Keratinocyte (primary cell): ENCODE results near the gene TBC1D22B. TPM values are rescaled to one million over a fixed set of nuclear protein-coding genes. Genes with fewer than 3 reads are reported as not detected.

Experiments used
- DNase-seq: peaks from one replicate; pipeline ENCODE4 v3.0.0-alpha.2; 2011; ENCODE audit warnings: low read depth, missing footprints, low spot score
- FAIRE-seq: peaks from 2 replicates; lab custom pipeline; 2011; peaks lifted over from hg19 to GRCh38; lab: Jason Lieb, UNC
- H2AFZ ChIP-seq: 2 replicates; pipeline ENCODE4 v1.6.0; 2012; ENCODE audit warnings: low read length, control low read depth, inconsistent platforms; ENCODE audit not compliant: control insufficient read depth
- H3K27ac ChIP-seq: 2 replicates; pipeline ENCODE4 v1.5.1; 2011; ENCODE audit warnings: low read length; ENCODE audit not compliant: control insufficient read depth, insufficient read depth
- H3K27me3 ChIP-seq: 3 replicates; pipeline ENCODE4 v1.6.0; 2011; ENCODE audit warnings: low read length; ENCODE audit not compliant: control insufficient read depth, insufficient read depth; ENCODE audit errors: extremely low read depth
- H3K36me3 ChIP-seq, 2 experiments: 2 replicates in 1 of 2; 3 replicates in 1 of 2; pipeline ENCODE4 v1.5.1; 2011; ENCODE audit warnings: low read length in 2 of 2, mild to moderate bottlenecking in 1 of 2; ENCODE audit not compliant: control insufficient read depth in 2 of 2, insufficient read depth in 2 of 2; ENCODE audit errors: extremely low read depth in 1 of 2
- H3K4me1 ChIP-seq: 3 replicates; pipeline ENCODE4 v1.5.1; 2011; ENCODE audit warnings: low read length; ENCODE audit not compliant: control insufficient read depth, insufficient read depth; ENCODE audit errors: extremely low read depth
- H3K4me2 ChIP-seq: 3 replicates; pipeline ENCODE4 v1.6.0; 2011; ENCODE audit warnings: low read depth, low read length; ENCODE audit not compliant: control insufficient read depth, insufficient read depth; ENCODE audit errors: extremely low read depth
- H3K4me3 ChIP-seq, 3 experiments: fragments of 200-600 bp in 1 of 3; sonication (generic) in 1 of 3; 2 replicates in 2 of 3; 3 replicates in 1 of 3; pipeline ENCODE4 v1.5.1; 2011 to 2016; ENCODE audit warnings: low read length in 3 of 3, mild to moderate bottlenecking in 3 of 3, control low read depth in 2 of 3, inconsistent platforms in 1 of 3, low read depth in 1 of 3, mixed read lengths in 1 of 3, mixed run types in 1 of 3, moderate library complexity in 1 of 3; ENCODE audit not compliant: control insufficient read depth in 2 of 3, insufficient read depth in 2 of 3; ENCODE audit errors: extremely low read depth in 1 of 3
- H3K79me2 ChIP-seq: 2 replicates; pipeline ENCODE4 v1.6.0; 2012; ENCODE audit warnings: low read length; ENCODE audit not compliant: control insufficient read depth, insufficient read depth
- H3K9ac ChIP-seq: 3 replicates; pipeline ENCODE4 v1.6.0; 2011; ENCODE audit warnings: low read length; ENCODE audit not compliant: control insufficient read depth, insufficient read depth; ENCODE audit errors: extremely low read depth
- H3K9me1 ChIP-seq: 3 replicates; pipeline ENCODE4 v1.6.0; 2011; ENCODE audit warnings: low read length; ENCODE audit not compliant: control insufficient read depth, insufficient read depth; ENCODE audit errors: extremely low read depth
- H3K9me3 ChIP-seq: 2 replicates; pipeline ENCODE4 v1.5.1; 2012; ENCODE audit warnings: low read depth, low read length; ENCODE audit not compliant: control insufficient read depth
- H4K20me1 ChIP-seq: 3 replicates; pipeline ENCODE4 v1.6.0; 2011; ENCODE audit warnings: low read length; ENCODE audit not compliant: control insufficient read depth, insufficient read depth; ENCODE audit errors: extremely low read depth
- EZH2 ChIP-seq: IDR thresholded peaks from one replicate; pipeline ENCODE4 v1.6.1; 2012; ENCODE audit warnings: inconsistent platforms, mild to moderate bottlenecking, low read length, moderate library complexity
- dilution Hi-C: fragments of 300-500 bp; cut with MboI; formaldehyde crosslinking; loops from one replicate; pipeline ENCODE4 v1.7.0; 2020; ENCODE audit warnings: low sequenced_read_pairs; ENCODE audit not compliant: extremely low pct_ligation_motif_present
- polyA plus RNA-seq, 5 experiments: library from polyadenylated mRNA; depleted of rRNA in 3 of 5; stranded (reverse) in 3 of 5; stranded (forward) in 1 of 5; unstranded in 1 of 5; fragments of >200 nt; gene quantifications; 1 replicate in 1 of 5; 2 replicates in 3 of 5; 3 replicates in 1 of 5; pipeline versions ENCODE4 v1.2.1 to v1.2.3, GENCODE V29; 2011 to 2012; ENCODE audit warnings: missing spikeins in 2 of 5, low read depth in 1 of 5, low replicate concordance in 1 of 5
- TF ChIP-seq, protein P1 (sequence below), 3 experiments: IDR thresholded peaks in 1 of 3; conservative IDR thresholded peaks in 1 of 3; optimal IDR thresholded peaks in 1 of 3; 2 replicates in 2 of 3; 3 replicates in 1 of 3; pipeline versions ENCODE3 to v1.5.1; 2011; ENCODE audit warnings: low read length in 3 of 3, mild to moderate bottlenecking in 3 of 3, moderate library complexity in 2 of 3, control low read depth in 1 of 3, inconsistent platforms in 1 of 3; ENCODE audit not compliant: insufficient read depth in 2 of 3; ENCODE audit errors: extremely low read depth in 1 of 3

TBC1D22B gene
- polyA plus RNA-seq, 1 donor (not counting 4 experiments of a cell fraction or from before 2014, with no cell fraction given): 5.9 TPM

- no peak overlapping the region for H3K4me3 ChIP-seq
- dilution Hi-C loops: no loop called here
- no peaks in the 10 kb centered on the region for H3K9me3 ChIP-seq
- no peaks in the 10 kb centered on the region for H3K27me3 ChIP-seq
- H2AFZ ChIP-seq: no peak overlapping the region
- no peaks in the 10 kb centered on the region for H3K9me1 ChIP-seq
- H3K4me2 ChIP-seq: no peak overlapping the region
- TF ChIP-seq, protein P1, sequence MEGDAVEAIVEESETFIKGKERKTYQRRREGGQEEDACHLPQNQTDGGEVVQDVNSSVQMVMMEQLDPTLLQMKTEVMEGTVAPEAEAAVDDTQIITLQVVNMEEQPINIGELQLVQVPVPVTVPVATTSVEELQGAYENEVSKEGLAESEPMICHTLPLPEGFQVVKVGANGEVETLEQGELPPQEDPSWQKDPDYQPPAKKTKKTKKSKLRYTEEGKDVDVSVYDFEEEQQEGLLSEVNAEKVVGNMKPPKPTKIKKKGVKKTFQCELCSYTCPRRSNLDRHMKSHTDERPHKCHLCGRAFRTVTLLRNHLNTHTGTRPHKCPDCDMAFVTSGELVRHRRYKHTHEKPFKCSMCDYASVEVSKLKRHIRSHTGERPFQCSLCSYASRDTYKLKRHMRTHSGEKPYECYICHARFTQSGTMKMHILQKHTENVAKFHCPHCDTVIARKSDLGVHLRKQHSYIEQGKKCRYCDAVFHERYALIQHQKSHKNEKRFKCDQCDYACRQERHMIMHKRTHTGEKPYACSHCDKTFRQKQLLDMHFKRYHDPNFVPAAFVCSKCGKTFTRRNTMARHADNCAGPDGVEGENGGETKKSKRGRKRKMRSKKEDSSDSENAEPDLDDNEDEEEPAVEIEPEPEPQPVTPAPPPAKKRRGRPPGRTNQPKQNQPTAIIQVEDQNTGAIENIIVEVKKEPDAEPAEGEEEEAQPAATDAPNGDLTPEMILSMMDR (optimal IDR thresholded peaks at IDR 0.05 in 1 of 3, IDR thresholded peaks at IDR 0.05 in 1 of 3, conservative IDR thresholded peaks at IDR 0.05 in 1 of 3; ENCODE audit: extremely low read depth in 1 of 3, insufficient read depth in 2 of 3, low read length in 3 of 3): no peak
- TF ChIP-seq EZH2: no peak
- H4K20me1 ChIP-seq: peaks cover 2% of the 10 kb centered on the region
- H3K27ac ChIP-seq: no peak overlapping the region
- H3K4me1 ChIP-seq: peaks cover 5% of the 10 kb centered on the region
- FAIRE-seq (no peak), DNase-seq (no peak)
- peaks cover 40% of the 10 kb centered on the region for H3K79me2 ChIP-seq
- no peak overlapping the region for H3K9ac ChIP-seq
- peaks cover 7 to 10% of the 10 kb centered on the region in 2 experiments for H3K36me3 ChIP-seq
These were observed 17.8 kb downstream of the TBC1D22B start for GRCh38 chr6:37275350-37275749.

DNA sequence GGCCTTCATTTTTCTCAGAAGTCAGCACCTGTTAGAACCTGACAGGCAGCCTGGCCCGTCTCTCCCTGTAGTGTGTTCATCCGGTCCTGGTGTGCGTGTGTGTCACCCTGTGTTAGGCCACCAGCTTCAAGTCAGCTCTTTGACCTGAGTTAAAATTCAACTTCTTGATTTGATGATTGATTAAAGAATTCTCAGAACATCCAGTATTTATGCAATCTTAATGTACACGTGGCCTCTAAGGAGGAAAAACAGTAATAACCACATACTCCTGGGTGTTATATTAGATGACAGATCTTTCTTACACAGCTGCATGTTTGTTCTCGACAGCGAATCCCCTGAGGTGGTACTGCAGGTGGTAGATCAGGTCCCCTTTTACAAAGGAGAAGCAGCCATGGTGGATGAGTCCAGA is 19.4 kb downstream of the TBC1D22B start:
- Histone ChIP-seq H3K4me2 (no peak overlapping the region), H3K79me2 (peaks cover 34% of the 10 kb centered on the region), H4K20me1 (peaks cover 2% of the 10 kb centered on the region), H2AFZ (no peak overlapping the region), H3K27me3 (no peaks in the 10 kb centered on the region), H3K27ac (no peak overlapping the region), H3K9ac (no peak overlapping the region), H3K4me3 (no peak overlapping the region), H3K9me3 (no peaks in the 10 kb centered on the region), H3K4me1 (peaks cover 5% of the 10 kb centered on the region), H3K9me1 (no peaks in the 10 kb centered on the region), H3K36me3 (peaks cover 1 to 8% of the 10 kb centered on the region in 2 experiments)
- FAIRE-seq (no peak), DNase-seq (no peak)
- TF ChIP-seq EZH2: no peak
- TF ChIP-seq, protein P1 (optimal IDR thresholded peaks at IDR 0.05 in 1 of 3, IDR thresholded peaks at IDR 0.05 in 1 of 3, conservative IDR thresholded peaks at IDR 0.05 in 1 of 3; ENCODE audit: extremely low read depth in 1 of 3, insufficient read depth in 2 of 3, low read length in 3 of 3): no peak
- dilution Hi-C loops: no loop called here
